HFFc6 (cell line): Measurements from ENCODE around the gene FOXS1. TPM values are rescaled to one million over a fixed set of nuclear protein-coding genes. Genes with fewer than 3 reads are reported as not detected.
A peak's percentile ranks its signal among the peaks of the same experiment; 100 is the strongest.

Experiments used
- DNase-seq: peaks from one replicate; pipeline ENCODE4 v3.0.0-alpha.2; 2018
- H3K27ac Mint-ChIP-seq: 2 replicates; pipeline ENCODE4 v1.8.0; 2020; ENCODE audit warnings: mild to moderate bottlenecking, mixed read lengths
- H3K27me3 Mint-ChIP-seq: 2 replicates; pipeline ENCODE4 v1.8.0; 2021; ENCODE audit warnings: mild to moderate bottlenecking, moderate library complexity, mixed read lengths; ENCODE audit not compliant: insufficient read depth
- H3K36me3 Mint-ChIP-seq: 2 replicates; pipeline ENCODE4 v1.8.0; 2021; ENCODE audit warnings: low read depth, mixed read lengths
- H3K4me1 Mint-ChIP-seq: 2 replicates; pipeline ENCODE4 v1.8.0; 2020; ENCODE audit warnings: low read depth, mixed read lengths
- H3K4me3 Mint-ChIP-seq: 2 replicates; pipeline ENCODE4 v1.8.0; 2020; ENCODE audit warnings: mild to moderate bottlenecking, moderate library complexity, mixed read lengths
- H3K9me3 Mint-ChIP-seq: 2 replicates; pipeline ENCODE4 v1.8.0; 2020; ENCODE audit warnings: mild to moderate bottlenecking, mixed read lengths
- total RNA-seq, 6 experiments: library from RNA; stranded (reverse); fragmentation: NEBNext Ultra II Directional; extraction: Animal tissue kit (Norgen Biotek cat#: 25700); gene quantifications; 2 replicates in 1 of 6; 3 replicates in 5 of 6; pipeline ENCODE4 v1.2.3, GENCODE V29; 2021
- TF ChIP-seq, protein P1 (sequence below): fragments of 200-600 bp; sonication (generic); IDR thresholded peaks from 2 replicates; pipeline ENCODE4 v1.5.0; 2021; ENCODE audit warnings: antibody characterized with exemption, mild to moderate bottlenecking

Gene FOXS1
- total RNA-seq, 6 experiments from 2014 or later = not detected

DNA sequence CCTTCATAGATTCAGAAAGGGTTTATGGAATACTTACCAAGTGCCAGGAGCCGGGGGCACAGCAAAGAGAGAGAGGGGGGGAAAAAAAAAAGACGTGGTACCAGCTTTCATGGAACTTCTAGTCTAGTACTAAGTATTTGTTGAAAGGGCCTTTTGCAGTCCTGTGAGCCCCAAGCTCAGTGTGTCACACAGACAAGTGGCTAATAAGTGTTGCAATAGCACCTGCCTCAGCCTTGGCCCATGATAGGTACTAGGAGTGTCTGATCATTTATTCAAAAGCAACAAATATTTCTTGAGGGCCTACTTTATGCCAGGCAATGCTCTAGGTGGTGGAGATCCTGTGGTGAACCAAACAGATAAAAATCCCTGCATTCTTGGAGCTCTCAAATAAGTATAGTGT lies 18.3 kb downstream of the FOXS1 start:
- peaks cover 5% of the 10 kb centered on the region for H3K27me3 Mint-ChIP-seq
- TF ChIP-seq, protein P1, sequence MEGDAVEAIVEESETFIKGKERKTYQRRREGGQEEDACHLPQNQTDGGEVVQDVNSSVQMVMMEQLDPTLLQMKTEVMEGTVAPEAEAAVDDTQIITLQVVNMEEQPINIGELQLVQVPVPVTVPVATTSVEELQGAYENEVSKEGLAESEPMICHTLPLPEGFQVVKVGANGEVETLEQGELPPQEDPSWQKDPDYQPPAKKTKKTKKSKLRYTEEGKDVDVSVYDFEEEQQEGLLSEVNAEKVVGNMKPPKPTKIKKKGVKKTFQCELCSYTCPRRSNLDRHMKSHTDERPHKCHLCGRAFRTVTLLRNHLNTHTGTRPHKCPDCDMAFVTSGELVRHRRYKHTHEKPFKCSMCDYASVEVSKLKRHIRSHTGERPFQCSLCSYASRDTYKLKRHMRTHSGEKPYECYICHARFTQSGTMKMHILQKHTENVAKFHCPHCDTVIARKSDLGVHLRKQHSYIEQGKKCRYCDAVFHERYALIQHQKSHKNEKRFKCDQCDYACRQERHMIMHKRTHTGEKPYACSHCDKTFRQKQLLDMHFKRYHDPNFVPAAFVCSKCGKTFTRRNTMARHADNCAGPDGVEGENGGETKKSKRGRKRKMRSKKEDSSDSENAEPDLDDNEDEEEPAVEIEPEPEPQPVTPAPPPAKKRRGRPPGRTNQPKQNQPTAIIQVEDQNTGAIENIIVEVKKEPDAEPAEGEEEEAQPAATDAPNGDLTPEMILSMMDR = no peak
- H3K4me3 Mint-ChIP-seq = no peak overlapping the region
- no peaks in the 10 kb centered on the region for H3K36me3 Mint-ChIP-seq
- H3K4me1 Mint-ChIP-seq = peaks cover 7% of the 10 kb centered on the region
- H3K27ac Mint-ChIP-seq = no peak overlapping the region
- no peak for DNase-seq
- no peaks in the 10 kb centered on the region for H3K9me3 Mint-ChIP-seq

DNA sequence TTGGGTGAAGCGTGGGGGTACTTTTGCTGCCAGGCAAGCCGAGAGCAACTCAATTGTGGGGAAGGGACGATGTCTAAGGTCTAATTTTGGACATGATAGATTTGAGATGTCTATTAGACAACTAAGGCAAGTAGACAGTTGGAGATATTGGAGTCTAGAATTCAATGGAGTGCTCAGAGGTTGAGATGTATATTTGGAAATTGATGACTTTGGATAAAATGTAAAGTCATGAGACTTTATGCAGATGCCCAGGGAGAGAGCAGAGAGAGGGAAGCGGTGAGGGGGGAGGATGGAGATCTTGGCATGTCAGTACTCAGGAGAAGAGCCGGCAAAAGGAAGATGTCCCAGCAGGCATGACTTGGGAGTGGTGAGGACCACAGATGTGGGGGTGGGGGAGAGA lies 19.3 kb downstream of the FOXS1 start:
- Mint-ChIP-seq H3K4me1 (peaks cover 7% of the 10 kb centered on the region), H3K27ac (no peak overlapping the region), H3K4me3 (no peak overlapping the region), H3K36me3 (no peaks in the 10 kb centered on the region), H3K9me3 (no peaks in the 10 kb centered on the region), H3K27me3 (peaks cover 5% of the 10 kb centered on the region)
- no peak for DNase-seq
- TF ChIP-seq, protein P1 = no peak

DNA sequence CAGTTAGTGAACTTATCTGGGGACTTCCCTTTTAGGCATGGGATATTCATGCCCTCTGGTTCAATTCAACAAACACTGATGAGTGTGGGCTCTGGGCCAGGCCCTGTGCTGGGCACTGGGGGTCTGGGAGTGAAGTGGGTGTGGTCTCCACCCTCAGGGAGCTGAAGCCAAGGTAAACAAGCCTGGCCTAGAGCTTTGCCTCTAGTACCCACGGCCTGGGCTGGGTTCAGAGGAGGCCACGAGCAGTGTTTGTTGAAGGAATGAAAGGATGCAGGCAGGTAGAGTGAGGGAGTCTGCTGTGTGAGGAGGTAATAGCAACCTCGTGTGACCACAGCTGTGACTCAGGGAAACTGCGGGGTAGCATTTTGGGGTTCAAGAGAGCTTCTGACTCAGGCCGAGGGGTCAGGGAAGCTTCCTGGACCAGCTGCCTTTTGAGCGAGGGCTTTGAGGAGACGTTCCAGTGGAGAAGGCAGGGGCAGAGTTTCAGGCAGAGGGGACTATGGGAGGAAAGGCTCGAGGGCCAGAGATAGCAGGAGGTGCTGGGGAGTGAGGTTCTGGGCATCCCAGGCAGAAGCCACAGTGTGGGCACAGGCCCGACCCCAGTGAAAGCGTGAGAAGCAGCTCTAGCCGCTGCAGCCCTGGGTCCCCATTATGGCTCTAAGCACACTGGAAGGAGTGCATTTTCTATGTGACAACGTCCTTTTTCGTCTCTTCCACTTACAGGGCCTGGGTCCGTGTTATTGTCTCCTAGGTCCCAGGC lies 20.7 kb downstream of the FOXS1 start:
- Mint-ChIP-seq H3K9me3 (no peaks in the 10 kb centered on the region), H3K36me3 (no peaks in the 10 kb centered on the region), H3K4me1 (peaks cover 7% of the 10 kb centered on the region), H3K27me3 (peaks cover 6% of the 10 kb centered on the region), H3K4me3 (no peak overlapping the region), H3K27ac (no peak overlapping the region)
- no peak for DNase-seq
- TF ChIP-seq, protein P1 = no peak

DNA sequence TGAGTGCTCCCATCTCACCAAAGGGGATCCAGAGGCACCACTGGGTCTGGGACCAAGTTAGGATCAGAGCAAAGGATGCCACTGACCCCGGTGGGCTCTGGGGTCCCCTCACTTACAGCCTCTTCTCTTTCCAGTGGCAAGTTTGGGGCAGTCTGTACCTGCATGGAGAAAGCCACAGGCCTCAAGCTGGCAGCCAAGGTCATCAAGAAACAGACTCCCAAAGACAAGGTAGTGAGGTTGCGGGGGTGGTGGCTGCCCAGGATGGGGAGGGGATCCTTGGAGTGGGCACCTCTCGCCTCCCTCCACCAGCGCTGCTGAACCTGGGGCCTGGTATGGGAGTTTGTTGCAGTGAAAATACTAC lies 21.3 kb downstream of the FOXS1 start:
- peaks cover 6% of the 10 kb centered on the region for H3K27me3 Mint-ChIP-seq
- no peak overlapping the region for H3K4me3 Mint-ChIP-seq
- DNase-seq = no peak
- H3K9me3 Mint-ChIP-seq = no peaks in the 10 kb centered on the region
- H3K27ac Mint-ChIP-seq = no peak overlapping the region
- peaks cover 7% of the 10 kb centered on the region for H3K4me1 Mint-ChIP-seq
- H3K36me3 Mint-ChIP-seq = no peaks in the 10 kb centered on the region
- TF ChIP-seq, protein P1 = no peak

DNA sequence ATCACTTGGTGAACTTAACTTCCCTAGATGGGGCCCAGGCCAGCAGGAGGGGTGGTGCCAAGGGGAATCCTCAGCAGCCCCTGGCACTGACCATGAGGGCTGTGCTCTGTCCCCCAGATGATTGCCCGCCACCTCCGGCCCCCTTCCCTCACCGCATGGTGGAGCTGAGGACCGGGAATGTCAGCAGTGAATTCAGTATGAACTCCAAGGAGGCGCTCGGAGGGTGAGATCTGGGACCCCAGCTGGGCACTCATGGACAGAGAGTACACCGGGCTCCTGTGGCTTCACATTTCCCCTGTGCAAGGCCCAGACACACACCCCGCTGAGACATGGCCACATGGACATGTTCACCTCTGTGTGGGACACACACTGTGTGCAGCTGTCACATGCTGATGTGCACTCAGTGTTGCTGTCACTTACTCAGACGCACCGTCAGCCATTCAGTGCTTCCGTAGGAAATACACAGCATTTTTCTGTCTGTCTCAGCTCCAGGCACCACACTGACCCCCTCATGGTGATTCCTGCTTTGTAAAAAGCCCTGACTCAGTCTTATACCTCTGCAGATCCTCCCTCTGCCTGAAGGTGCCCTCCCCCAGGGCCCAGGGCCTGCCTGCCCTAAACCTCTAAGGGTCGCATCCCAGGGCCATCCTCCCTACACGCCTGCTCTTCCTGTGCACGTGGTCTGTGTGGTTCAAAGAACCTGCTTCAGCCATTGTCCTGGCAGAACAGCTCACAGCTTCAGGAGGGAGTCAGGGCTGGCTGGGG lies 21.9 kb downstream of the FOXS1 start:
- H3K9me3 Mint-ChIP-seq = no peaks in the 10 kb centered on the region
- H3K36me3 Mint-ChIP-seq = no peaks in the 10 kb centered on the region
- H3K27me3 Mint-ChIP-seq = peaks cover 2% of the 10 kb centered on the region; the same call in 1 of the 2 replicates
- peak overlapping the region; percentile 0; the same call in 1 of the 2 replicates for H3K27ac Mint-ChIP-seq
- TF ChIP-seq, protein P1 = no peak
- no peak for DNase-seq
- no peak overlapping the region for H3K4me3 Mint-ChIP-seq
- peaks cover 7% of the 10 kb centered on the region for H3K4me1 Mint-ChIP-seq
